ENCODE measurements around the gene GFER.
A peak's percentile ranks its signal among the peaks of the same experiment; 100 is the strongest.
"Not testable (repeated sequence)": the region's sequence is repeated elsewhere in the genome, so short reads cannot be mapped to it uniquely, and the experiment has no call there.

The GFER gene

GRCh38 chr16:2008631-2009163, 24.7 kb downstream of the GFER start:
- DNase-seq, result no peak

DNA sequence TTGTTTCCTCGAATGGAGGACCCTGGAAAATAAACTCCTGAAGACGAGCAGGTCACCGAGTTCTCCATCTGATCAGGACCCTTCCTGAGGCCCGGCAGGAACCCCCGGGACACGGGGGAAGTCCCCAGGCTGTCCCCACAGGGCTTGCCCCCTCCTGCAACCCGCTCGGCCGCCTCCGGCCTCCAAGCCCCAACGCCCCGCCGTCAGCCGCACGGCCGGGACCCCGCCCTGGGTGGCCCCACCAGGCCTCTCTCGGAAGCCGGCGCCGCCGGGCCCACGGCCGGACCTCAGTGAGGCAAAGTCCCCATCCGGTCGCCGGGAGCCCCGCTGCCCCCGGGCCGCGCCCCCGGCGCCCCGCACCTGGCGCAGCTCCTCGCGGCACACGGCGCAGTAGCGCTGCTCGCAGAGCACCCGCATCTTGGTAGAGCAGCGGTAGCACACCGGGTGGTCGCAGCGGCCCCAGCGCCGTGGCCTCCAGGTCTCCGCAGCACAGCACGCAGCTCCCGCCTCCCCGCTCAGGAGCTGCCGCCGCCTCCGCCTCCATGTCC, 25.2 kb downstream of the GFER start:
- no peak for DNase-seq

DNA sequence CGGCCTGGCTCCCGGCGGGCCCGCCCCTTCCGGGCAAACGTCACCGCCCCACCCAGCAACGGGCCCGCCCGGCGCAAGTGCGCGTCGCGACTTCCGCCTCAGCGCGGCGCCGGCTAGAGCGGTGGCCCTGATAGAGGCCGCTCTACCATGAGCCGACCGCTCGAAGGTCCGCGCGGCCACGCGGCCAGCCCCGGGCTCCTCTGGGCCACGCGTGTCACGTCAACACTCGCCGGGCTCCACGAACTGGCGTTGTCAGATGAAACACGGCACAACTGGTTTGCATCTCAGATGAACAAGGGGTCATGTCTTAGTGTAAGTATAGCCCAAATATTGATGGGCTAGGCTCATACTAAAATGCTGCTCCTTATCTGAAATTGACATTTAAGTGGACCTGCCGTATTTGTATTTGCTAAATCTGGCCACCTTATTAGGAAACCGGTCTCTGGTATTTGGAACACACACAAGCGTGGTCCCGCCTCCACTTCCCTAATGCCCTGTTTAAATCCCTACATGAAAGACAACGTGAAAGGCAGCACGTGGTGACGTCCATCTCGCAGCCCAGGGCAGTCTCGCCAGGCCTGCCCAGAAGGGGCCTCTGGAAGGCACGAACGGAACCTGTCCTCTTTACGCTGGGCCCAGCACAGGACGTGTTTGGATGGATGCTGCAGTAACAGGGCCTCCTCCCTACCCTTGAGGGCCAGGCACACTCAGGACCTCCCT, 26.0 kb downstream of the GFER start, which contains the start of gene ZNF598:
Gene ZNF598 (minus strand): TSS at position 31 of the 720 bp plus-strand sequence.
- peak; percentile 81 for DNase-seq

DNA sequence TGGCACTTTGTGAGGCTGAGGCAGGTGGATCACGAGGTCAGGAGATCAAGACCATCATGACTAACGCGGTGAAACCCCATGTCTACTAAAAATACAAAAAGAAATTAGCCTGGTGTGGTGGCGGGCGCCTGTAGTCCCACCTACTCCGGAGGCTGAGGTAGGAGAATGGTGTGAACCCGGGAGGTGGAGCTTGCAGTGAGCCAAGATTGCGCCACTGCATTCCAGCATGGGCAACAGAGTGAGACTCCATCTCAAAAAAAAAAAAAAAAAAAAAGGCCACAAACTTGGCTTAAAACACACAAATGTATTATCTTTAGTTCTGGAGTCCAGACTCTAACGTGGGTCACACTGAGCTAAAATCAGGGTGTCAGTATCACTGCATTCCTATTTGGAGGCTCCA, 27.7 kb downstream of the GFER start:
- not testable (repeated sequence) for DNase-seq

GRCh38 chr16:2013527-2013926, 29.5 kb downstream of the GFER start:
- DNase-seq, result no peak

DNA sequence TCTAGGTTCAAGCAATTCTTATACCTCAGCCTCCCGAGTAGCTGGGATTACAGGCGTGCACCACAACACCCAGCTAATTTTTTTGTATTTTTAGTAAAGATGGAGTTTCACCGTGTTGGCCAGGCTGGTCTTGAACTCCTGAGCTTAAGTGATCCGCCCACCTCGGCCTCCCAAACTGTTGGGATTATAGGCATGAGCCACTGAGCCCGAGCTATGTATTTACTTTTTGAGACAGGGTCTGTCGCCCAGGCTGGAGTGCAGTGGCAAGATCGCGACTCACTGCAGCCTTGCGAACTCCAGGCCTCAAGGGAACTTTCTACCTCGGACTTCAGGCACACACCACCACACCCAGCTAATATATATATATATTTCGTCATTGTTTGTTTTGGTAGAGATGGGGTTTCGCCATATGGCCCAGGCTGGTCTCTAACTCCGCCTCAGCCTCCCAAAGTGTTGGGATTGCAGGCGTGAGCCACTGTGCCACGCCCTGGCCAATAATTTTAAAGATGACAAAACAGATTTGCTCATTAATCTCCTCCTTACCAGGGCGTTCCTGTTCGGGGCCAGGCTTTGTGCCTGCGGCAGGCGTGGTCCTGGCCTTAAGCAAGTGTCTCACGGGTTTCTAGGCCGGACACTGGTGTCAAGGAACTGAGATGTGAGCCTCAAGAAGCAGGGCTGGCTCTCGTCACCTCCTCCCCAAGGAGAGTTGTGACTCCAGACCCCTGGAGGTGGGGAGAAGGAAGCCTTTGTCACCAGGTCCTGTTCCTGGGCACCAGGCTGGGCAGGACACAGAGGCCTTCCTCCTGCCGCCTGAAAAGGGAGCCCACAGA, 31.3 kb downstream of the GFER start:
- peak; percentile 50 for DNase-seq

DNA sequence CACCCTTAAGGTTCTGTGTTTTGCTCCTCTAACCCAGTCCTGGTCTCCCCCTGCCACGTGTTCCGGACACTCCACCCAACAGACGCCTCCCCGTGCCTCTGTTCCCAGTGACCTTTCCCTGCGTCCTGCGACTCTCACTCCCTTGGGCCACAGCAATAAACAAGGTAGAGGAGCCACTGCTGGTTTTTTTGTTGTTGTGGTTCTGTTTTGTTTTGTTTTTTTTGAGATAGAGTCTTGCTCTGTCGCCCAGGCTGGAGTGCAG, 31.9 kb downstream of the GFER start:
- DNase-seq, result no peak

DNA sequence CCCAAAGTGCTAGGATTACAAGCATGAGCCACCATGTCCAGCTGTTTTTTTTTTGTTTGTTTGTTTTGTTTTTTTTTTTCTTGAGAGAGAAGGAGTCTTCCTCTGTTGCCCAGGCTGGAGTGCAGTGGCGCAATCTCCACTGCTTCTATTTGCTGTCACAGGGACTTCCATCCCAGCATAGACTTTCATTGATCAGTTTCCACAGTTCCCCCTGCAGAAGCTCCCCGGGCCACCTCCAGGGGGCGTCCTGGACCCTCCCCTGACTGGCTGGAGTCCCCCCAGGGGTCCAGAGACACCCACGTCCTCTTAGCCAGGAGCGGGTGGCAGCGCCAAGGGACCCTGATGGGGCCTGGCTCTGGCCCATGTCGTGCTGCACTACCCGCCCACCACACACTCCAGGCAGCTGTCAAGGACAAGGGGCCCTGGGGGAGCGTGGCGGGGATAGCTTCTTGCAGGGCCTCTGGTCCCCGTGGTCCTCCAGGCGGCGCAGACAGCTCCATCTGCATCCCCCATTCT, 32.5 kb downstream of the GFER start:
- DNase-seq, result no peak

DNA sequence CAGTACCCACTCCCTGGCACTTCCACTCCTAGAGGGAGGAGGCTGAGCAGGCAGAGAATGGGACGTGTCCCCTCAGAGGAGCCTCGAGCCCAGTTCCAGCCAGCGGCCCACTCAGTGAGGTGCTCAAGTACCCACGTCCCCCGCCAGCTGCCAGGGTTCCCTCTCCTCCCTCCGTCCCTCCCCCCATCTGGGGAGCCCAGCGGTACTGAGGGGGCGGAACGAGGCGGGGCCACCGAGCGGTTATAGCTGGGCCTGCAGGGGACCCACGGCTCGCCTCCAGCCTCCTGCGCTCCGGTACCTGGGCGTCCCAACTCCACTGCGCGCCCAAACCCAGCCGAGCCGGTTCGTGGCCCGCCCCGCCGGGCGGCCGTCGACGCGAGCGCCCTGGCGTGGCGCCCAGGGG, 35.5 kb downstream of the GFER start, which contains the start of gene NPW:
Gene NPW (plus strand): TSS at position 268 of the 403 bp plus-strand sequence.
- DNase-seq, result no peak

DNA sequence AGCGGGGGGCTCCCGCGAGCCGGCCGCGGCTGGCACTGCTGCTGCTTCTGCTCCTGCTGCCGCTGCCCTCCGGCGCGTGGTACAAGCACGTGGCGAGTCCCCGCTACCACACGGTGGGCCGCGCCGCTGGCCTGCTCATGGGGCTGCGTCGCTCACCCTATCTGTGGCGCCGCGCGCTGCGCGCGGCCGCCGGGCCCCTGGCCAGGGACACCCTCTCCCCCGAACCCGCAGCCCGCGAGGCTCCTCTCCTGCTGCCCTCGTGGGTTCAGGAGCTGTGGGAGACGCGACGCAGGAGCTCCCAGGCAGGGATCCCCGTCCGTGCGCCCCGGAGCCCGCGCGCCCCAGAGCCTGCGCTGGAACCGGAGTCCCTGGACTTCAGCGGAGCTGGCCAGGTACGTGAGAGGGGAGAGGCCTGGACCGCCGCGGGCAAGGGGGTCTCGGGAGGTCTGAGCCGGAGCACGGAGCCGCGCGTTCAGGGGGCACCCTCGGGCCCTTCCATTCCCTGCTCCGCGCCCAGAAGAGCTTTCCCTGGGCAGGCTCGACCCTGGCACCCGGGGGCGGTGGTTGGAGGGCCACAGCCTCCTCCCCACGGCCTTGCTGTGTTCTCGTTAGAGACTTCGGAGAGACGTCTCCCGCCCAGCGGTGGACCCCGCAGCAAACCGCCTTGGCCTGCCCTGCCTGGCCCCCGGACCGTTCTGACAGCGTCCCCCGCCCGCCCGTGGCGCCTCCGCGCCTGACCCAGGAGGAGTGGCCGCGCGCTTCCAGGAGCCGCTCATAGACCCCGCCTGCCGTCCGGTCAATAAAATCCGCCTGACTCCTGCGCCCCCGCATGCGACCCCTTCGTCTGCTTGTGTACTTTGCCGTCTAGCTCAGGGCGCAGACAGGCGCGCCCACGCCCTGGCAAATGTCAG, 36.2 kb downstream of the GFER start:
- no peak for DNase-seq

DNA sequence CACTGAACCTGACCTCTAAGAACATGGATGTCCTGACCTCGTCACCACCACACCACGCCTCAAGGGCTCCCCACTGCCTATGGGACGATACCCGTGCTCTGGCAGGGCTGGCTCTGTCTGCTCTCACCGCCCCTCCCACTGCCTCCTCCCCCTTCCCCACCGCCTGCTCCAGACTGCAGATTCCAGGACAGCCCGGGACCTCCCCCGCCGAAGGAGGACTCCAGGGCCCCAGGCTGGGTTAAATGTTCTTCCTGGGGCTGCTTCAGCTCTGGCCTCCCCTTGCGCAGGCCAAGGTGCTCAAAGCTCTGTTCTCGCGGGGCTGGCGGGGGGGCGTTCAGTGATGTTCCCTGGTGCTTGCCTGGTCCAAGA, 38.7 kb downstream of the GFER start:
- DNase-seq, result no peak

- DNase-seq, result peak; percentile 91
Observed at GRCh38 chr16:2023092-2024031, 39.4 kb downstream of the GFER start.

DNA sequence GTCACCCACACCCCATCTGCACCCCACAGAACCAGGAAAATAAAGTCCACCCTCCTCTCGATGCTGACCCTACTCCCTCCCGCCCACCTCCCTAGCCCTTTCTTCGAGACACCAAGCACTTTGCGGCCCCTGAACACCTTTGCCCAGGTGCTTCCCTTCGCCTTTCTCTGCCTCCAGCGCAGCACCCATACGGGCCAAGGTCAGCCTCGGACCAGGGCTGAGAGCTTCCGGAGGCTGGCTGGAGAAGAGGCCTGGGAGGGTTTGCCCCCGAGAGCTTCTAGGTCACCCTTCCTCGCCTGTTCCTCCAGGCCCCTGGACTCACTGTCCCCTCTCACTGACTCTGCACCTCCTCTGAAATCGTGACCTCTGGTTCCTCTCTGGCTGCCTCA, 40.0 kb downstream of the GFER start:
- no peak for DNase-seq

- DNase-seq, result no peak
Observed at GRCh38 chr16:2025251-2025650, 41.3 kb downstream of the GFER start.

GRCh38 chr16:2025878-2026460, 42.0 kb downstream of the GFER start:
- DNase-seq, result no peak

DNA sequence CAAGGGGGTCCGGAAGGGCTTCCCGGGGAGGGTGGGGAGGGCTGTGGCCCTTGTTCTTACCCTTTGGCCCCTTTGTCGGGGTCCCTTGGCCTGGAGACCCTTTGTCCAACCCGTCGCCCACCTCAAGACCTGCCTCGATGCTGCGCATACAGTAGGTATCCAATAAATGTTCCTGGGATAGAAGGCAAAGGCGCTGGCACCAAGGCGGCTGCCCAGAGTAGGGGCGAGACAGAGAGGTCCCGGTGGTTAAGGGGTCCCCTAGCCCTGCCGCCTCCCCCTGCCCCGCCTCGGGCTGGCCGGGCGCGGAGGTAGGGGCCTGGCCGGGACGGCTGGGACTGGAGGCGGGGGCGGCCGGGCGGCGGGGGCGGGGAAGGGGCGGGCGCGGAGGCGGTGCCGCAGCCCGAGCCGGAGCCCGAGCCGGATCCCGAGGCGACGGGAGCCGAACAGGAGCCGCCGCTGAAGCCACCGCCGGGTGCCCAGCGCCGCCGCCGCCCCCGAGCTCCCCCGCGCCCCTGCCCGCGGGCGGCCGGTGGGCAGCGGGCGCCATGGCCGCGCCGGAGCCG, 42.5 kb downstream of the GFER start, which contains the start of gene NHERF2:
Gene NHERF2 (plus strand): TSS at position 442 of the 563 bp plus-strand sequence. CDS start 104 bp downstream, at position 546.
- DNase-seq, result no peak

- DNase-seq, result peak; percentile 26
Observed at GRCh38 chr16:2027024-2028010, 43.3 kb downstream of the GFER start.

- no peak for DNase-seq
Observed at GRCh38 chr16:2028146-2028545, 44.2 kb downstream of the GFER start.

DNA sequence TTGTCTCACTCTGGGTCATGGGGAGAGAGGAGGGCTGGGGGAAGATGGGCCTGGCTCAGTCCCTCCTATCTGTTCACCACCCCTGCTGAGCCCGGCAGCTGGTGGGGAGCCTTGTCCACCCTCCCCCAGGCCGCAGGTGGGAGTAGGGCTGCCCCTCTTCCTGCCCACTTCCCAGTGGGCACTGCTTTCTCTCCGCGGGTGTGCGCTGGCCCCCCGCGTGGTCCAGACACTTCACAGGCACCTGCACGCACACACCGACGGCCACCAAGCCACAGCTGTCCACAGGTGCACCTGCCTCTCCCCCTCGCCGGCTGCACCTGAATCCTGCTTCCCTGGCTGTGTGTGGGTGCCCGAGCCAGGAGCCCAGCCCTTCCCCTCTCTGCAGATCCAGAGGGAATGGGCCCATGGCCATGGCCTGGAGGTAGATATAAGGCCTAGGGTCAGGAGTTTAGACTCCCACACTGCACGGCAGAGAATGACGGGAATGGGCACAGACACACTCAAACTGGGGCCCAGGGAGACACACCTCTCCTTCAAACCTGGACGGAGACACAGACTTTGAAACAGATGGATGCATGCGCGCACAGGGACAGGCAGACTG, 44.7 kb downstream of the GFER start:
- DNase-seq, result no peak

Data from CD4-positive, alpha-beta T cell treated with Interferon gamma for 1 hour (primary cell).